ENCODE data around the gene C11orf24.

DNA sequence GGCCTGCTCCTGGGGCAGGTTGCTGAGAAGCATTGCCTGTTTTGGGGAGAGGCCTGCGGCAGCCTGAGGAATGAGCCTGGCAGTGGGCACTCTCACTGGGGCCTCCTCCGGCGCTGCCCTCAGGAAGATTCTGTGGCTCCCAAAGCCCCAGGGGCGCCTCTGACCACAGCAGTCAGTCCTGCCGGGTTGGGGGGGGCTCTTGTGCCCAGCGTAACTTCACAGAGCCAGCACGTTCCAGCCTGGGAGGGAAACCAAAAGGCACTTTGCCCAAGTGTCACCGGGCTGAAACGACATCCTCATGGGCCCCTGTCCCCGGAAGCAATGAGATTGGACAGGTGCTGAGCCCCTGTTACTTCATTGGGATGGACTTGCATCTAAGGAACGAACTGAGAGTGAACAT is 36.3 kb upstream of the C11orf24 start:
- TF ChIP-seq, protein P1, sequence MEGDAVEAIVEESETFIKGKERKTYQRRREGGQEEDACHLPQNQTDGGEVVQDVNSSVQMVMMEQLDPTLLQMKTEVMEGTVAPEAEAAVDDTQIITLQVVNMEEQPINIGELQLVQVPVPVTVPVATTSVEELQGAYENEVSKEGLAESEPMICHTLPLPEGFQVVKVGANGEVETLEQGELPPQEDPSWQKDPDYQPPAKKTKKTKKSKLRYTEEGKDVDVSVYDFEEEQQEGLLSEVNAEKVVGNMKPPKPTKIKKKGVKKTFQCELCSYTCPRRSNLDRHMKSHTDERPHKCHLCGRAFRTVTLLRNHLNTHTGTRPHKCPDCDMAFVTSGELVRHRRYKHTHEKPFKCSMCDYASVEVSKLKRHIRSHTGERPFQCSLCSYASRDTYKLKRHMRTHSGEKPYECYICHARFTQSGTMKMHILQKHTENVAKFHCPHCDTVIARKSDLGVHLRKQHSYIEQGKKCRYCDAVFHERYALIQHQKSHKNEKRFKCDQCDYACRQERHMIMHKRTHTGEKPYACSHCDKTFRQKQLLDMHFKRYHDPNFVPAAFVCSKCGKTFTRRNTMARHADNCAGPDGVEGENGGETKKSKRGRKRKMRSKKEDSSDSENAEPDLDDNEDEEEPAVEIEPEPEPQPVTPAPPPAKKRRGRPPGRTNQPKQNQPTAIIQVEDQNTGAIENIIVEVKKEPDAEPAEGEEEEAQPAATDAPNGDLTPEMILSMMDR (IDR thresholded peaks at IDR 0.05), result no peak
- no peak for TF ChIP-seq IRF2 (CRISPR knock-in tag; IDR thresholded peaks at IDR 0.05; ENCODE audit: borderline replicate concordance, low read depth)
- no peak for TF ChIP-seq SP1 (CRISPR knock-in tag; conservative IDR thresholded peaks at IDR 0.05)
- no peak for TF ChIP-seq FOXK1 (CRISPR knock-in tag; IDR thresholded peaks at IDR 0.05)

All from WTC11 (cell line).